Articular chondrocyte of knee joint (primary cell): ENCODE results near the gene VPS54. TPM values are rescaled to one million over a fixed set of nuclear protein-coding genes. Genes with fewer than 3 reads are reported as not detected.

Experiments used
- small RNA-seq: library from RNA; depleted of rRNA; stranded (forward); fragments of <200 nt; gene quantifications from one replicate; pipeline ENCODE3, GENCODE V24; 2012
- total RNA-seq: library from RNA; depleted of rRNA; stranded (reverse); fragments of >200 nt; gene quantifications from 2 replicates; pipeline ENCODE4 v1.2.3, GENCODE V29; 2012

The VPS54 gene, protein sequence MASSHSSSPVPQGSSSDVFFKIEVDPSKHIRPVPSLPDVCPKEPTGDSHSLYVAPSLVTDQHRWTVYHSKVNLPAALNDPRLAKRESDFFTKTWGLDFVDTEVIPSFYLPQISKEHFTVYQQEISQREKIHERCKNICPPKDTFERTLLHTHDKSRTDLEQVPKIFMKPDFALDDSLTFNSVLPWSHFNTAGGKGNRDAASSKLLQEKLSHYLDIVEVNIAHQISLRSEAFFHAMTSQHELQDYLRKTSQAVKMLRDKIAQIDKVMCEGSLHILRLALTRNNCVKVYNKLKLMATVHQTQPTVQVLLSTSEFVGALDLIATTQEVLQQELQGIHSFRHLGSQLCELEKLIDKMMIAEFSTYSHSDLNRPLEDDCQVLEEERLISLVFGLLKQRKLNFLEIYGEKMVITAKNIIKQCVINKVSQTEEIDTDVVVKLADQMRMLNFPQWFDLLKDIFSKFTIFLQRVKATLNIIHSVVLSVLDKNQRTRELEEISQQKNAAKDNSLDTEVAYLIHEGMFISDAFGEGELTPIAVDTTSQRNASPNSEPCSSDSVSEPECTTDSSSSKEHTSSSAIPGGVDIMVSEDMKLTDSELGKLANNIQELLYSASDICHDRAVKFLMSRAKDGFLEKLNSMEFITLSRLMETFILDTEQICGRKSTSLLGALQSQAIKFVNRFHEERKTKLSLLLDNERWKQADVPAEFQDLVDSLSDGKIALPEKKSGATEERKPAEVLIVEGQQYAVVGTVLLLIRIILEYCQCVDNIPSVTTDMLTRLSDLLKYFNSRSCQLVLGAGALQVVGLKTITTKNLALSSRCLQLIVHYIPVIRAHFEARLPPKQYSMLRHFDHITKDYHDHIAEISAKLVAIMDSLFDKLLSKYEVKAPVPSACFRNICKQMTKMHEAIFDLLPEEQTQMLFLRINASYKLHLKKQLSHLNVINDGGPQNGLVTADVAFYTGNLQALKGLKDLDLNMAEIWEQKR
- 26.1 and 28.7 TPM in 2 replicates for total RNA-seq

DNA sequence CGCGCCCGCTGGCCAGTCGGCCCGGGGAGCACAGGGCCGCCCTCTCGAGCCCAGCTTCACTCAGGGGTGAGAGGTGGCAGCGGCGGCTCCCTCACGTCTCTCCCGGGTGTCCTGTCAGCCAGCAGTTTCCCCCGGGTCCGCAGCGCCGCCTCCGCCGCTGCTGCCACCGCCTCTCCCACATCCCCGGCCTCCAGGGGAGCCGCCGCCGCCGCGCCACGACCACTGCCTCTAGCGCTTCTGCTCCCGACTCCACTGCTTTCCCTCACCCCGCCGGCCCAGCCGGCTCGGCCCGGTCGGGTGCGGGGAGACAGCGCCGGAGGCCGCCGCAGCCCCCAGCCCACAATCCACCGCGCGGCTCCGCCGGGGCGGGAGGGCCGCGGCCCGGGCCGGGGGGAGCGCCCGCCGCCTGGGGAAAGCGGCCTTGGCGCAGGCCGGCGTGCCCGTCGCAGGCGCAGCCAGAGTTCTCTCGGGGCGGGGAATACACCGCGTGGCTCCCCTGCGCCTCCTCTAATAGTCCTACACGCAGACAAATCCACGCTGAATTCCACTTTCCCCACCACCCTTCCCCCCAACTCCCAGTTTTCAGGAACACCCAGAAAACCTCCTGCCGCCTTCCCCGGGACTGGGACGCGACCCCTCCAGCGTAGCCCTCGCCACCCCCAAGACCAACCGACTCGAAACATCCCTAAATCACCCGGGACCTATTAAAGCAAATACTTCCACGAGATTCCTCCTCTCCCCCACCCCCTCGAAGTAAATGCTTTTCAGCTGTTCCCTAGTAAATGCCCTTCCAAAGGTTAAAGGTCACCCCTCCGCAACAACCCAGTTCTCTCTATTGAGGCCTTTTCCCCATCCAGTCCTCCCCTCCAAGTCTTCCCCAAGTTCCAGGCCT lies at the start of gene VPS54:
VPS54 (minus strand) TSS at position 346 of the 892 bp plus-strand sequence. CDS start 35,429 bp downstream, outside the sequence.

Small RNAs within 50 kb of the gene (small RNA-seq; reads per million reads assigned to genes)
- not detected for gene RF01293

Other genes with a start within 250 kb of the VPS54 start
- gene UGP2, start 177.5 kb downstream of the VPS54 start, total RNA-seq, result 190 and 195 TPM in 2 replicates
- 4.8 and 7.5 TPM in 2 replicates for gene PELI1, start 125.0 kb upstream of the VPS54 start, total RNA-seq